ENCODE data around the gene RASAL2. TPM values are rescaled to one million over a fixed set of nuclear protein-coding genes. Genes with fewer than 3 reads are reported as not detected.

RASAL2 gene
- polyA plus RNA-seq, 2 of the 4 experiments (the other 2 are of a cell fraction) = 7.1 to 17.6 TPM

DNA sequence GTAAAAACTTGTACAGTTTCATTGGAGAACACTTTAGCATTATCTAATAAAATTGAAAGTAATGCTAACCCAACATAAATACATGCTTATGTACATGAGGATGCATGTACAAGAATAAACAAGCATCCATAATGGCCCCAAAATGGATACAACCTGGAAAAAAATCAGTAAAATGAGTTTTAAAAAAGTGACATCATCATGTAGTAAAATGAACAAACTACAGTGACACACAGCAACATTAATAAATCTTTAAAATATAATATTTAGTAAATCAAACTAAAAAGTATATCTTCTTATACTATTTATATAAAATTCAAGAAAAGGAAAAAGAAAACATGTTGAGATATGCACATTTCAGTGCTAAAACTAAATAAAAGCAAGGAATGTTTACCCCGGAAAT lies 262.4 kb downstream of the RASAL2 start:
- ATAC-seq = no peak
- DNase-seq (ENCODE audit: low read depth in 1 of 2, low spot score in 1 of 2) = no peak
- Histone ChIP-seq H3K4me1 (0 out of 3 replicates have a peak, but pooled peaks cover 3% of the 10 kb centered on the region), H3K4me2 (no peak overlapping the region), H3K27ac (no peak overlapping the region), H3K9me3 (no peaks in the 10 kb centered on the region), H3K4me3 (no peak overlapping the region)
- no peak for TF ChIP-seq ESRRA (IDR thresholded peaks at IDR 0.05; ENCODE audit: borderline replicate concordance, low read length)
- 85% methylated on average over 1 of the region's 1 CpG for WGBS (ENCODE audit: missing lambda C conversion rate)
- no peak for FAIRE-seq
- ChIA-PET CTCF (no interaction called here), POLR2A (no interaction called here)

GRCh38 chr1:178358456-178358855 lies 264.6 kb downstream of the RASAL2 start:
- no peak for FAIRE-seq
- H3K9me3 ChIP-seq = no peaks in the 10 kb centered on the region

GRCh38 chr1:178360421-178360820 lies 266.5 kb downstream of the RASAL2 start:
- DNase-seq (ENCODE audit: low read depth in 1 of 2, low spot score in 1 of 2) (no peak), ATAC-seq (no peak), FAIRE-seq (no peak)
- Histone ChIP-seq H3K4me1 (peaks cover 12% of the 10 kb centered on the region; the same call in 2 of the 3 replicates), H3K27ac (no peak overlapping the region), H3K4me2 (no peak overlapping the region), H3K4me3 (no peak overlapping the region), H3K9me3 (no peaks in the 10 kb centered on the region)
- ChIA-PET CTCF (interaction anchor here (1.2 to 2.5 kb wide), 2 partner anchors 11 to 15 kb away, joined by 3 to 7 read pairs; no protein-coding TSS in a partner anchor), POLR2A (no interaction called here)
- no peak for TF ChIP-seq ZNF302 (CRISPR knock-in tag; IDR thresholded peaks at IDR 0.05)
- WGBS (ENCODE audit: missing lambda C conversion rate) = 88% methylated on average over 4 of the region's 4 CpGs

More at GRCh38 chr1:178358456-178358855, 264.6 kb downstream of the RASAL2 start:
- no peak for DNase-seq (ENCODE audit: low read depth in 1 of 2, low spot score in 1 of 2)
- H3K4me2 ChIP-seq = no peak overlapping the region
- TF ChIP-seq EHMT2 (IDR thresholded peaks at IDR 0.05; ENCODE audit: low read depth) = no peak
- TF ChIP-seq NPAS2 (CRISPR knock-in tag; IDR thresholded peaks at IDR 0.05; ENCODE audit: borderline replicate concordance) = no peak
- H3K4me1 ChIP-seq = 0 out of 3 replicates have a peak, but pooled peaks cover under 1% of the 10 kb centered on the region
- WGBS (ENCODE audit: missing lambda C conversion rate) = 95% methylated on average over 1 of the region's 1 CpG
- no peak for ATAC-seq
- no peak overlapping the region for H3K27ac ChIP-seq
- ChIA-PET POLR2A (no interaction called here), CTCF (no interaction called here)
- no peak overlapping the region for H3K4me3 ChIP-seq

DNA sequence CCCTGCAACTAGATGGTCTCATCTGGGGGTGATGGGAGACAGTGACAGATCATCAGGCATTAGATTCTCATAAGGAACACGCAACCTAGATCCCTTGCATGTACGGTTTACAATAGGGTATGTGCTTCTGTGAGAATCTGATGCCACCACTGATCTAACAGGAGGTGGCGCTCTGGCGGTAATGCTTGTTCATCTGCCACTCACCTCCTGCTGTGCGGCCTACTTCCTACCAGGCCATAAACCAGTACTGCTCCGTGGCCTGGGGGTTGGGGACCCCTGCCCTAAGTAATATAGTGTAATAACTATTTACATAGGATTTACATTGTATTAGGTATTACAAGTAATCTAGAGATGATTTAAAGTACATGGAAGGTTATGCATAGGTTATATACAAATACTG lies 267.9 kb downstream of the RASAL2 start:
- ATAC-seq (no peak), DNase-seq (ENCODE audit: low read depth in 1 of 2, low spot score in 1 of 2) (peak in 1 of 2 experiments; percentile 21), FAIRE-seq (no peak)
- no peak overlapping the region for H3K4me2 ChIP-seq
- peaks cover 18% of the 10 kb centered on the region; the same call in 2 of the 3 replicates for H3K4me1 ChIP-seq
- no peak overlapping the region for H3K27ac ChIP-seq
- H3K9me3 ChIP-seq = no peaks in the 10 kb centered on the region
- WGBS (ENCODE audit: missing lambda C conversion rate) = 95% methylated on average over 6 of the region's 6 CpGs
- CTCF ChIA-PET = interaction anchor here (0.6 to 2.5 kb wide), 2 partner anchors 16 to 1060 kb away, joined by 3 to 7 read pairs; no protein-coding TSS in a partner anchor
- no peak for TF ChIP-seq JUNB (IDR thresholded peaks at IDR 0.05)
- no peak for TF ChIP-seq NPAS2 (CRISPR knock-in tag; IDR thresholded peaks at IDR 0.05; ENCODE audit: borderline replicate concordance)
- TF ChIP-seq SREBF2 (IDR thresholded peaks at IDR 0.05) = no peak
- TF ChIP-seq HDAC2 (IDR thresholded peaks at IDR 0.05) = no peak
- TF ChIP-seq HES2 (IDR thresholded peaks at IDR 0.05) = no peak
- no peak for TF ChIP-seq CHD2 (IDR thresholded peaks at IDR 0.05; ENCODE audit: low read length, partially characterized antibody)
- no peak for TF ChIP-seq EHMT2 (IDR thresholded peaks at IDR 0.05; ENCODE audit: low read depth)
- no peak for TF ChIP-seq ZSCAN20 (CRISPR knock-in tag; IDR thresholded peaks at IDR 0.05)
- TF ChIP-seq PHF8 (IDR thresholded peaks at IDR 0.05; ENCODE audit: borderline replicate concordance, low read depth) = no peak
- TF ChIP-seq, protein P1, sequence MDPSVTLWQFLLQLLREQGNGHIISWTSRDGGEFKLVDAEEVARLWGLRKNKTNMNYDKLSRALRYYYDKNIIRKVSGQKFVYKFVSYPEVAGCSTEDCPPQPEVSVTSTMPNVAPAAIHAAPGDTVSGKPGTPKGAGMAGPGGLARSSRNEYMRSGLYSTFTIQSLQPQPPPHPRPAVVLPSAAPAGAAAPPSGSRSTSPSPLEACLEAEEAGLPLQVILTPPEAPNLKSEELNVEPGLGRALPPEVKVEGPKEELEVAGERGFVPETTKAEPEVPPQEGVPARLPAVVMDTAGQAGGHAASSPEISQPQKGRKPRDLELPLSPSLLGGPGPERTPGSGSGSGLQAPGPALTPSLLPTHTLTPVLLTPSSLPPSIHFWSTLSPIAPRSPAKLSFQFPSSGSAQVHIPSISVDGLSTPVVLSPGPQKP (IDR thresholded peaks at IDR 0.05; ENCODE audit: low read depth, low read length) = no peak
- TF ChIP-seq GATA3 (IDR thresholded peaks at IDR 0.05; ENCODE audit: borderline replicate concordance) = no peak
- TF ChIP-seq JUN (IDR thresholded peaks at IDR 0.05) = no peak
- no peak for TF ChIP-seq PBX3 (IDR thresholded peaks at IDR 0.05)
- no peak for TF ChIP-seq ZNF302 (CRISPR knock-in tag; IDR thresholded peaks at IDR 0.05)
- TF ChIP-seq HOXB13 (CRISPR knock-in tag; IDR thresholded peaks at IDR 0.05; ENCODE audit: low read depth) = no peak
- TF ChIP-seq RNF2 (IDR thresholded peaks at IDR 0.05; ENCODE audit: borderline replicate concordance, low read depth) = no peak
- TF ChIP-seq RARB (CRISPR knock-in tag; IDR thresholded peaks at IDR 0.05) = no peak
- TF ChIP-seq FOSB (CRISPR knock-in tag; IDR thresholded peaks at IDR 0.05) = no peak
- POLR2A ChIA-PET = no interaction called here
- H3K4me3 ChIP-seq = no peak overlapping the region

All from A549 (cell line).